HCT116 (cell line): Measurements from ENCODE around the gene C2orf92. TPM values are rescaled to one million over a fixed set of nuclear protein-coding genes. Genes with fewer than 3 reads are reported as not detected.

Experiments
- ATAC-seq: fragments of 200-7000 bp; cut with Tn5 transposase; 2 replicates; pipeline ENCODE4 v1.9.1; 2020; ENCODE audit warnings: mild to moderate bottlenecking, moderate library complexity
- BruUV-seq: library from RNA; stranded (reverse); fragments of 400-500 nt; replicated peaks from 2 replicates; lab custom pipeline; 2021; lab: Mats Ljungman, UMichigan
- CTCF ChIA-PET: fragments of 300-600 bp; sonication (Branson Sonifier 250); formaldehyde crosslinking; loops from one replicate; lab custom pipeline; 2021; ENCODE audit warnings: antibody characterized with exemption; lab: Charles Lee
- POLR2A ChIA-PET: fragments of 300-600, 350-600 bp; sonication (Branson Sonifier 250); formaldehyde crosslinking; loops from one replicate; lab custom pipeline; 2021; ENCODE audit warnings: antibody characterized with exemption; lab: Charles Lee
- RAD21 ChIA-PET, 2 experiments: fragments of 300-600 bp; sonication (Branson Sonifier 250); formaldehyde crosslinking; loops; one replicate each; lab custom pipeline; 2023; ENCODE audit warnings: low total read pairs in 2 of 2; ENCODE audit not compliant: uncharacterized antibody in 2 of 2, unreplicated experiment in 2 of 2, low non-redundant PET in 1 of 2; lab: Charles Lee
- DNase-seq: peaks from one replicate; pipeline ENCODE4 v3.0.0-alpha.2; 2010; ENCODE audit warnings: low read depth, low spot score
- H2AFZ ChIP-seq: fragments of 200-600 bp; shearing (Covaris generic), sonication (generic); 2 replicates; pipeline ENCODE4 v1.6.1; 2017; ENCODE audit warnings: low read depth, mixed run types, mixed read lengths, antibody characterized with exemption, low read length; ENCODE audit not compliant: poor library complexity, severe bottlenecking
- H3K27ac ChIP-seq: 2 replicates; pipeline ENCODE4 v1.5.1; 2012; ENCODE audit warnings: low read depth, low read length
- H3K27me3 ChIP-seq: fragments of 200-600 bp; sonication (generic); 2 replicates; pipeline ENCODE4 v1.6.1; 2016; ENCODE audit warnings: mixed run types, low read length, mixed read lengths; ENCODE audit not compliant: insufficient read depth
- H3K36me3 ChIP-seq, 2 experiments: fragments of 200-500 bp in 1 of 2; fragments of 200-600 bp in 1 of 2; sonication (Bioruptor generic) in 1 of 2; sonication (generic) in 1 of 2; 2 replicates each; pipeline versions ENCODE4 v1.5.1 to v1.6.1; 2014 to 2016; ENCODE audit warnings: low read length in 2 of 2, inconsistent platforms in 1 of 2, mixed read lengths in 1 of 2, mixed run types in 1 of 2; ENCODE audit not compliant: insufficient read depth in 2 of 2, control insufficient read depth in 1 of 2
- H3K4me1 ChIP-seq, 2 experiments: fragments of 200-600 bp in 1 of 2; sonication (generic) in 1 of 2; 2 replicates each; pipeline versions ENCODE4 v1.5.1 to v1.6.1; 2012 to 2017; ENCODE audit warnings: low read length in 2 of 2, inconsistent platforms in 1 of 2, mild to moderate bottlenecking in 1 of 2, mixed read lengths in 1 of 2, mixed run types in 1 of 2, moderate library complexity in 1 of 2; ENCODE audit not compliant: insufficient read depth in 2 of 2, control insufficient read depth in 1 of 2
- H3K4me2 ChIP-seq: fragments of 200-600 bp; sonication (generic); 2 replicates; pipeline ENCODE4 v1.6.1; 2017; ENCODE audit warnings: mixed run types, low read length, mixed read lengths
- H3K4me3 ChIP-seq, 2 experiments: fragments of 200-600 bp in 1 of 2; sonication (generic) in 1 of 2; replicated peaks in 1 of 2; 2 replicates each; pipeline ENCODE4 v1.5.1; 2011 to 2016; ENCODE audit warnings: low read length in 2 of 2, control low read depth in 1 of 2, low read depth in 1 of 2, mild to moderate bottlenecking in 1 of 2, mixed read lengths in 1 of 2, mixed run types in 1 of 2
- H3K79me2 ChIP-seq: fragments of 200-600 bp; sonication (generic); 2 replicates; pipeline ENCODE4 v1.6.1; 2017; ENCODE audit warnings: mild to moderate bottlenecking, mixed run types, low read length, moderate library complexity, mixed read lengths; ENCODE audit not compliant: insufficient read depth
- H3K9ac ChIP-seq: fragments of 200-600 bp; sonication (generic); 2 replicates; pipeline ENCODE4 v1.6.1; 2016; ENCODE audit warnings: low read length, mixed read lengths
- H3K9me2 ChIP-seq: fragments of 200-600 bp; sonication (generic), shearing (Covaris generic); 2 replicates; pipeline ENCODE4 v1.6.1; 2017; ENCODE audit warnings: mixed run types, mild to moderate bottlenecking, moderate library complexity; ENCODE audit not compliant: insufficient read depth
- H3K9me3 ChIP-seq, 2 experiments: fragments of 200-500 bp in 1 of 2; fragments of 200-600 bp in 1 of 2; sonication (Bioruptor generic) in 1 of 2; sonication (generic) in 1 of 2; 2 replicates each; pipeline ENCODE4 v1.6.1; 2014 to 2017; ENCODE audit warnings: low read length in 2 of 2, mixed read lengths in 2 of 2, inconsistent platforms in 1 of 2, low read depth in 1 of 2, mild to moderate bottlenecking in 1 of 2, mixed run types in 1 of 2, moderate library complexity in 1 of 2; ENCODE audit not compliant: control insufficient read depth in 1 of 2, insufficient read depth in 1 of 2
- H4K20me1 ChIP-seq: fragments of 200-600 bp; sonication (generic), shearing (Covaris generic); 2 replicates; pipeline ENCODE4 v1.6.1; 2017; ENCODE audit warnings: mixed run types, mild to moderate bottlenecking, moderate library complexity; ENCODE audit not compliant: insufficient read depth
- CBX3 ChIP-seq: IDR thresholded peaks from 2 replicates; pipeline ENCODE4 v1.6.1; 2012; ENCODE audit warnings: low read depth
- ELF1 ChIP-seq: IDR thresholded peaks from 2 replicates; pipeline ENCODE4 v1.6.1; 2012; ENCODE audit warnings: low read depth, borderline replicate concordance
- EZH2 ChIP-seq: fragments of 200-600 bp; sonication (generic); IDR thresholded peaks from 2 replicates; pipeline ENCODE4 v1.6.1; 2017; ENCODE audit warnings: antibody characterized with exemption, mixed run types
- FOSL1 ChIP-seq: IDR thresholded peaks from 2 replicates; pipeline ENCODE4 v1.6.1; 2012; ENCODE audit warnings: low read depth
- MAX ChIP-seq: IDR thresholded peaks from 2 replicates; pipeline ENCODE4 v1.6.1; 2012
- REST ChIP-seq: IDR thresholded peaks from 2 replicates; pipeline ENCODE4 v1.6.1; 2012; ENCODE audit warnings: low read depth
- SIN3A ChIP-seq: IDR thresholded peaks from 2 replicates; pipeline ENCODE4 v1.6.1; 2012; ENCODE audit warnings: low read depth
- TCF7L2 ChIP-seq: IDR thresholded peaks from 2 replicates; pipeline ENCODE4 v1.7.0; 2011; ENCODE audit warnings: borderline replicate concordance, inconsistent platforms; ENCODE audit not compliant: insufficient read depth, insufficient read length; ENCODE audit errors: extremely low read depth
- ZNF274 ChIP-seq: fragments of 200-500 bp; sonication (Bioruptor generic); IDR thresholded peaks from 2 replicates; pipeline ENCODE4 v1.6.1; 2014; ENCODE audit warnings: mild to moderate bottlenecking, low read depth, low read length, inconsistent platforms
- intact Hi-C: fragments of 100-400 bp; cut with micrococcal nuclease; formaldehyde crosslinking; loops from 2 replicates; pipeline ENCODE4 v1.10.0; 2022
- total RNA-seq: library from RNA; stranded (reverse); gene quantifications from one replicate; pipeline ENCODE4 v1.2.1, GENCODE V29; 2021; ENCODE audit not compliant: unreplicated experiment
- TF ChIP-seq, protein P1 (sequence below), 3 experiments: fragments of 200-600 bp in 1 of 3; sonication (generic) in 1 of 3; IDR thresholded peaks in 2 of 3; conservative IDR thresholded peaks in 1 of 3; 2 replicates each; pipeline ENCODE4 v1.5.1; 2012 to 2017; ENCODE audit warnings: low read depth in 2 of 3, low read length in 2 of 3, antibody characterized with exemption in 1 of 3, borderline replicate concordance in 1 of 3, control low read depth in 1 of 3, mild to moderate bottlenecking in 1 of 3, mixed read lengths in 1 of 3, mixed run types in 1 of 3, moderate library complexity in 1 of 3; ENCODE audit not compliant: insufficient read depth in 1 of 3

C2orf92 gene
- total RNA-seq, 1 experiment from 2014 or later = 3.0 TPM

GRCh38 chr2:97736608-97737330 lies 67.3 kb downstream of the C2orf92 start:
- intact Hi-C loops = no loop called here
- no peak overlapping the region for H3K9ac ChIP-seq
- H2AFZ ChIP-seq = no peak overlapping the region
- H3K79me2 ChIP-seq = no peaks in the 10 kb centered on the region
- H3K4me3 ChIP-seq = no peak overlapping the region
- ChIA-PET CTCF (no interaction called here), POLR2A (no interaction called here), RAD21 (no interaction called here)
- no peaks in the 10 kb centered on the region for H4K20me1 ChIP-seq
- ATAC-seq (no peak), DNase-seq (no peak)
- H3K9me3 ChIP-seq = no peaks in the 10 kb centered on the region
- no peak for TF ChIP-seq SIN3A
- no peak for TF ChIP-seq ZNF274
- TF ChIP-seq, protein P1, sequence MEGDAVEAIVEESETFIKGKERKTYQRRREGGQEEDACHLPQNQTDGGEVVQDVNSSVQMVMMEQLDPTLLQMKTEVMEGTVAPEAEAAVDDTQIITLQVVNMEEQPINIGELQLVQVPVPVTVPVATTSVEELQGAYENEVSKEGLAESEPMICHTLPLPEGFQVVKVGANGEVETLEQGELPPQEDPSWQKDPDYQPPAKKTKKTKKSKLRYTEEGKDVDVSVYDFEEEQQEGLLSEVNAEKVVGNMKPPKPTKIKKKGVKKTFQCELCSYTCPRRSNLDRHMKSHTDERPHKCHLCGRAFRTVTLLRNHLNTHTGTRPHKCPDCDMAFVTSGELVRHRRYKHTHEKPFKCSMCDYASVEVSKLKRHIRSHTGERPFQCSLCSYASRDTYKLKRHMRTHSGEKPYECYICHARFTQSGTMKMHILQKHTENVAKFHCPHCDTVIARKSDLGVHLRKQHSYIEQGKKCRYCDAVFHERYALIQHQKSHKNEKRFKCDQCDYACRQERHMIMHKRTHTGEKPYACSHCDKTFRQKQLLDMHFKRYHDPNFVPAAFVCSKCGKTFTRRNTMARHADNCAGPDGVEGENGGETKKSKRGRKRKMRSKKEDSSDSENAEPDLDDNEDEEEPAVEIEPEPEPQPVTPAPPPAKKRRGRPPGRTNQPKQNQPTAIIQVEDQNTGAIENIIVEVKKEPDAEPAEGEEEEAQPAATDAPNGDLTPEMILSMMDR (IDR thresholded peaks at IDR 0.05 in 2 of 3, conservative IDR thresholded peaks at IDR 0.05 in 1 of 3; ENCODE audit: borderline replicate concordance in 1 of 3, insufficient read depth in 1 of 3, low read depth in 2 of 3, low read length in 2 of 3) = no peak
- TF ChIP-seq TCF7L2 = no peak
- TF ChIP-seq EZH2 = no peak
- TF ChIP-seq MAX = no peak
- no peak for TF ChIP-seq REST
- TF ChIP-seq CBX3 = no peak
- TF ChIP-seq ELF1 = no peak
- no peak for TF ChIP-seq FOSL1
- H3K27me3 ChIP-seq = no peaks in the 10 kb centered on the region
- H3K9me2 ChIP-seq = no peaks in the 10 kb centered on the region
- no peak overlapping the region for H3K4me2 ChIP-seq
- H3K27ac ChIP-seq = no peak overlapping the region
- BruUV-seq = no TSS peak
- no peaks in the 10 kb centered on the region for H3K36me3 ChIP-seq
- peaks cover 0 to 6% of the 10 kb centered on the region in 2 experiments; a peak in 1 of 4 replicates for H3K4me1 ChIP-seq
